Measurements from ENCODE around the gene ZNF536.
"Not testable (repeated sequence)": the region's sequence is repeated elsewhere in the genome, so short reads cannot be mapped to it uniquely, and the experiment has no call there.

ZNF536 gene

DNA sequence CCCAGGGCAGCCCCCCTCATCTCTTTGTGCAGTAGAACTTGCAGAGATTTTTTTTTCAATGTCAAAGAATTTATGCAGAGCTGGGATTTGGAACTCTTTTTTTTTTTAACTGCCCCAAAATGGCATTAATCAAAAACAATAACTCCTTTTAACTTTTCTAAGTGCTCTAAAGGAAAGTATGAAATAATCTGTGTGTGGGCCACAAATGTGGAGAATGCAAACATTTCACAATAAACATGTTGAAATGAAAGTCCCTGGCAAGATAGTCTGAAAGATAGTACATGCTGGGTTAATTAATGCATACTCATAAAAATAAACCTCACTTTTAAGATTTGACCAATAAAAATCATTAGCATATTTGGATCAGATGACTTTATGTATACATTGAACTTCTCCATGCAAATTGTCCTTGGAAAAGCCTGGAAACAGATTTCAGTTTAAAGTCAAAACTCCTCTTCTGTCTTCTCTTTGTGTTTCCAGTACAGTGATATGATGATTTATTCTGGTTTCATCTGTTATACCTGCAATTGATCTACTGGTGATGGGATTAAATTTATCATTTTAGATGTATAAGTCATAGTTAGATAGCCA is 30.5 kb upstream of the ZNF536 start:
- TF ChIP-seq, protein P1, sequence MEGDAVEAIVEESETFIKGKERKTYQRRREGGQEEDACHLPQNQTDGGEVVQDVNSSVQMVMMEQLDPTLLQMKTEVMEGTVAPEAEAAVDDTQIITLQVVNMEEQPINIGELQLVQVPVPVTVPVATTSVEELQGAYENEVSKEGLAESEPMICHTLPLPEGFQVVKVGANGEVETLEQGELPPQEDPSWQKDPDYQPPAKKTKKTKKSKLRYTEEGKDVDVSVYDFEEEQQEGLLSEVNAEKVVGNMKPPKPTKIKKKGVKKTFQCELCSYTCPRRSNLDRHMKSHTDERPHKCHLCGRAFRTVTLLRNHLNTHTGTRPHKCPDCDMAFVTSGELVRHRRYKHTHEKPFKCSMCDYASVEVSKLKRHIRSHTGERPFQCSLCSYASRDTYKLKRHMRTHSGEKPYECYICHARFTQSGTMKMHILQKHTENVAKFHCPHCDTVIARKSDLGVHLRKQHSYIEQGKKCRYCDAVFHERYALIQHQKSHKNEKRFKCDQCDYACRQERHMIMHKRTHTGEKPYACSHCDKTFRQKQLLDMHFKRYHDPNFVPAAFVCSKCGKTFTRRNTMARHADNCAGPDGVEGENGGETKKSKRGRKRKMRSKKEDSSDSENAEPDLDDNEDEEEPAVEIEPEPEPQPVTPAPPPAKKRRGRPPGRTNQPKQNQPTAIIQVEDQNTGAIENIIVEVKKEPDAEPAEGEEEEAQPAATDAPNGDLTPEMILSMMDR (IDR thresholded peaks at IDR 0.05; ENCODE audit: borderline replicate concordance, insufficient read depth, low read depth, low read length), result no peak
- H3K4me3 ChIP-seq (ENCODE audit: low read depth, low read length), result no peak overlapping the region

DNA sequence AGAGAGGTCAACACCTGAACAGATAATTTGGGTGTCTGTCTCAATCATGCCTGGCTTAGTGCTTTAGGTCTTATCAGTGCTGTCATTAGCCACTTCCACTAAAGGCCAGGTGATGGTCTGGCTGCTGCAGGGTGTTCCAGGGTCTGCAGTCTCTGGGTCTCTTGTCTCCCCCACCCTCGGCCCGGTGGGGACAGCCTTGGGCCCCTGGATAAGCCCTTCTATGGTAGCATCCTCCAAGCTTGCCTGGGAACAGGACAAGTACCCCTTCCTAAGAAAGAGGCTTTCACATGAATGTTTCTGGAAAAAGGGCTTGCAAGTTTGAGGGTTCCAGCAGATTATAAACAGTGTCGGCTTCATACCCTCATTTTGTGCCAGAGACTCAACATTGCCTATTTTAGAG is 29.3 kb upstream of the ZNF536 start:
- TF ChIP-seq, protein P1 (IDR thresholded peaks at IDR 0.05; ENCODE audit: borderline replicate concordance, insufficient read depth, low read depth, low read length), result no peak

DNA sequence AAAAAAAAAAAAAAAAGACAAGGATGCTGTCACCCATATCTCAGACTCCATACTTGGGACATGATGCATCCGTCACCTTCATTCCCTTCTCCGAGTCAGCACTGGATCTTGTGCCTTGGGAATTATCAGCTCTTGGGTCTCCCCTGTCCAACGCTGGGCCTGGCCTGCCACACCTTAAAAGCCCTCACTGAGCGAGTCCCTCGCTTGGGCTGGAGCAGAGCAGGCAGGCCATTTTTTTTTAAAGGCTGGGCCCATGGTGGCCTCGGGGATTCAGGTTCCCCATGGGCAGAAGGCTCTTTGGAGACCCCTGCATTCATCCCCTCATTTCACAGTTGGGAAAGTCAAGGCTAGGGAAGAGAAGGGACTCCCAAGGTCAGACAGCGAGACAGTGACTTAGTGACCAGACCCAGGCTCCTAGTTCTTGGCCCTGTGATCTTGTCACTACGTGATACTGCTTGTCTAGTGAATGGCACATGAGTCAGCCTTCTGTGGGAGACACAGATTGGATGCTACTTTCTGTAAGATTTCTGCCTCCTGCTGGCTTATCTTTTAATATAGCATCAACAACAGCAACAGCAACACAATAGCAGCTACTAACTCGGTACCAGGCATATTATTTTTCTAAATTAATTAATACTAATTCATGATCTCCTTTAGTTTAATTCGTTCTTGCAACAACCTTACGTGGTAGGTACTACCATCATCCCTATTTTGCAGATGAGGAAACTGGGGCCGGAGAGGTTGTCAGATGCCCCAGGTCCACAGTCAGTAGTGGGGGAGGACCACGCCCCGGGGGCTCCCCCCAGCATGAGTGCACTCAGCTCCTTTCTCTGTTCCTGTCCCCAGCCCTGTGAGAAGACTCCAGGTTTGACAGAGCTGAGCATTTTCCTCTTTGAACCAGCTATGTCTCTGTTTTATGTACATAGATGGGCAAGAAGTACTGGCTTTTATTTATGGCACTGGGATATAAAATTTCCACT is 27.4 kb upstream of the ZNF536 start:
- TF ChIP-seq, protein P1 (IDR thresholded peaks at IDR 0.05; ENCODE audit: borderline replicate concordance, insufficient read depth, low read depth, low read length), result no peak

More for the DNA sequence above, 29.3 kb upstream of the ZNF536 start:
- no peak overlapping the region for H3K4me3 ChIP-seq (ENCODE audit: low read depth, low read length)

DNA sequence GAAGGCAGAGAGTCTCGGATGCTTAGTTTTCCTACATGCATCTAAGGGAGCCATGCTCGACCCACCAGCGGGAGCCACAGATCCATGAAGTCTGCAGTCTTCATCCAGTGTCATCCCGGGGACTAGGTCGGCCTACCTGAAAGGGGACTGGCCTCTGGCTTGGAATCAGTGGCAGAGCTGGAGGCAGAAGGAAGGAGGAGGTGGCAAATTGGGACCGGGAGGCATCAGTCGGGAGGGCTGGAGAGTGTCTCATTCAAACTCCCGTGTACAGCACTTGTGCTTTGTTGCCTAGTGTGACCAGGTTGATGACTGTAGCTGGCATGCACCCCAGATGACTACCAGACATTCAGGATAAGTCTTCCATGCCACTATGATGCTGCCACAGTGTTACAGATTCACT is 26.5 kb upstream of the ZNF536 start:
- no peak overlapping the region for H3K4me3 ChIP-seq (ENCODE audit: low read depth, low read length)
- TF ChIP-seq, protein P1 (IDR thresholded peaks at IDR 0.05; ENCODE audit: borderline replicate concordance, insufficient read depth, low read depth, low read length), result no peak

More for the DNA sequence above, 27.4 kb upstream of the ZNF536 start:
- H3K4me3 ChIP-seq (ENCODE audit: low read depth, low read length), result no peak overlapping the region

DNA sequence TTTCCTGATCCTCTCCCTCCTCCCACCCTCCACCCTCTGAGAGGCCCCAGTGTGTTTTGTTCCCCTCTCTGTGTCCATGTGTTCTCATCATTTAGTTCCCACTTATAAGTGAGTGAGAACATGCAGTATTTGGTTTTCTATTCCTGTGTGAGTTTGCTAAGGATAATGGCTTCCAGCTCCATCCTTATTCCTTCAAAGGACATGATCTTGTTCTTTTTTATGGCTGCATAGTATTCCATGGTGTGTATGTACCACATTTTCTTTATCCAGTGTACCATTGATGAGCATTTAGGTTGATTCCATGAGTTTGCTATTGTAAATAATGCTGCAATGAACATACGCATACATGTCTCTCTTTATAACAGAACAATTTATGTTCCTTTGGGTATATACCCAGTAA is 25.7 kb upstream of the ZNF536 start:
- not testable (repeated sequence) for H3K4me3 ChIP-seq (ENCODE audit: low read depth, low read length)

DNA sequence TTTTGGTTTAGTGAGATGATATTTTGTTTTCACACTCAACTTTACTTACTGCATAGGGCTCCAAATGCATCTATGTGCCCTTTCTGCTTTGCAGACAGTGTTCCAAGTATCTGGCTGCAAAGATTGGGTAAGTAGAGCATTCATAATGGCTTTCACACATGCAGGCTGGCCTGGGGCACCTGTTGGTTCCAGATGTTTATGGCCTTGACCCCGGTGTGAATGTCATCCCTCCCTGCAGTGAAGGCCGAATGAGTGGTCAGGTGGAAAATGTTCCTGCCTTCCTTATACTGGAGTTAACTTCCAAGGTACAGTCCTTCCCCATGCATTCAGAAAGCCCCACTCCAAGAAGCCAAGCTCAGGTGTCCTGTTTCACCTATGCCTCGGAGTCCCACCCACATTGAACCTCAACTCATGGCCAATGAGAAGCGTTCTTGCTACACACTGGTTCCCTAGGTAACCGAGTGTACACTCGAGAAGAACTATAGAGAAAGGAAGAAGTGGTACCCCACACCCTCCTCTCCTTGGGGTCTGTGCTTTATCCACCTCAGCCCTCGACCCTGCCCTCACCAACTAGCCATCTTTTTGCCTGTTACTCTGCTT is 23.0 kb upstream of the ZNF536 start:
- TF ChIP-seq, protein P1 (IDR thresholded peaks at IDR 0.05; ENCODE audit: borderline replicate concordance, insufficient read depth, low read depth, low read length), result no peak

More for the DNA sequence above, 23.0 kb upstream of the ZNF536 start:
- H3K4me3 ChIP-seq (ENCODE audit: low read depth, low read length), result no peak overlapping the region
